ENCODE results near the gene MAJIN.
"Not testable (repeated sequence)": the region's sequence is repeated elsewhere in the genome, so short reads cannot be mapped to it uniquely, and the experiment has no call there.

Gene MAJIN

GRCh38 chr11:64990222-64990923 is 18.5 kb upstream of the MAJIN start:
- no peak for DNase-seq

GRCh38 chr11:64989416-64989815 is 17.5 kb upstream of the MAJIN start:
- DNase-seq = no peak

GRCh38 chr11:64987998-64988854 is 16.3 kb upstream of the MAJIN start:
- no peak for DNase-seq

GRCh38 chr11:64983339-64983738 is 11.4 kb upstream of the MAJIN start:
- not testable (repeated sequence) for DNase-seq

GRCh38 chr11:64976651-64977050 is 4.7 kb upstream of the MAJIN start:
- no peak for DNase-seq

GRCh38 chr11:64974124-64974523 is 2.2 kb upstream of the MAJIN start:
- DNase-seq = no peak

- DNase-seq = no peak
Observed at GRCh38 chr11:64970731-64971151, 1.2 kb downstream of the MAJIN start.

- peak; percentile 70 for DNase-seq
Observed at GRCh38 chr11:64969209-64969608, 2.7 kb downstream of the MAJIN start.

GRCh38 chr11:64967375-64967774 is 4.5 kb downstream of the MAJIN start:
- DNase-seq = no peak

GRCh38 chr11:64963072-64963631 is 8.8 kb downstream of the MAJIN start:
- no peak for DNase-seq

- no peak for DNase-seq
Observed at GRCh38 chr11:64960719-64961118, 11.2 kb downstream of the MAJIN start.

GRCh38 chr11:64959498-64959897 is 12.4 kb downstream of the MAJIN start:
- no peak for DNase-seq

GRCh38 chr11:64954201-64954600 is 17.7 kb downstream of the MAJIN start:
- no peak for DNase-seq

- DNase-seq = no peak
Observed at GRCh38 chr11:64951529-64951928, 20.4 kb downstream of the MAJIN start.

- no peak for DNase-seq
Observed at GRCh38 chr11:64947208-64947814, 24.6 kb downstream of the MAJIN start.

- no peak for DNase-seq
Observed at GRCh38 chr11:64936539-64936938, 35.4 kb downstream of the MAJIN start.

GRCh38 chr11:64935359-64936081 is 36.4 kb downstream of the MAJIN start, which contains the start of gene GPHA2:
Gene GPHA2 (minus strand): TSS chr11:64935893. CDS start chr11:64935460, 433 bp downstream.
- DNase-seq = peak; percentile 28

- no peak for DNase-seq
Observed at GRCh38 chr11:64934682-64935358, 37.1 kb downstream of the MAJIN start.

- DNase-seq = no peak
Observed at GRCh38 chr11:64933935-64934681, 37.8 kb downstream of the MAJIN start.

GRCh38 chr11:64933213-64933934 is 38.5 kb downstream of the MAJIN start:
- DNase-seq = no peak

- no peak for DNase-seq
Observed at GRCh38 chr11:64932324-64932723, 39.6 kb downstream of the MAJIN start.

All from NCI-H1694 treated with DMSO at 0.1 percent for 48 hours (cell line).